ENCODE results near the gene SEMA4D. TPM values are rescaled to one million over a fixed set of nuclear protein-coding genes. Genes with fewer than 3 reads are reported as not detected.
"Not testable (repeated sequence)": the region's sequence is repeated elsewhere in the genome, so short reads cannot be mapped to it uniquely, and the experiment has no call there.

The SEMA4D gene
- polyA plus RNA-seq, 5 donors, result 20.9 to 26.7 (median 21.4) TPM

GRCh38 chr9:89372230-89372816 is 125.6 kb downstream of the SEMA4D start:
- no peak for DNase-seq

GRCh38 chr9:89371791-89372190 is 126.1 kb downstream of the SEMA4D start:
- DNase-seq, result not testable (repeated sequence)

GRCh38 chr9:89370593-89370992 is 127.3 kb downstream of the SEMA4D start:
- DNase-seq, result no peak

- no peak for DNase-seq
These were observed 128.9 kb downstream of the SEMA4D start for GRCh38 chr9:89368978-89369377.

DNA sequence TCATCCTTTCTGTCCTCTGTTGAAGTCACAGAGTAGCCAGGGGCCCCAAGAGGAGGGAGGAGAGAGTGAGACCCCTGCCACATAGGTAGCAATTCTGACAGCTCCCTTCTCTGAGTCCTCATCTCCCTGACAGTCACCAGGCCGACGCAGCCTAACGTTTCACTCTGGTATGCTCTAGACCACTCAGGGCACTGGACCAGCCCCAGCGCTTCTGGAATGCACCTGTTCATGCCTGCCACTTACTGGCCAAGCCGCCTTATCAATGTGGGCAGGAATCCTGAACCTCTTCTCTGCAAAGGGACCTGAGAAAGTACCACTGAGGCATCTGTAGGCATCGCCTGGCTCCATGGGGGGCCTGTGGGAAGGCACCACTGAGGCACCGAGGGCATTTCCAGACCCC is 129.4 kb downstream of the SEMA4D start:
- DNase-seq, result no peak

DNA sequence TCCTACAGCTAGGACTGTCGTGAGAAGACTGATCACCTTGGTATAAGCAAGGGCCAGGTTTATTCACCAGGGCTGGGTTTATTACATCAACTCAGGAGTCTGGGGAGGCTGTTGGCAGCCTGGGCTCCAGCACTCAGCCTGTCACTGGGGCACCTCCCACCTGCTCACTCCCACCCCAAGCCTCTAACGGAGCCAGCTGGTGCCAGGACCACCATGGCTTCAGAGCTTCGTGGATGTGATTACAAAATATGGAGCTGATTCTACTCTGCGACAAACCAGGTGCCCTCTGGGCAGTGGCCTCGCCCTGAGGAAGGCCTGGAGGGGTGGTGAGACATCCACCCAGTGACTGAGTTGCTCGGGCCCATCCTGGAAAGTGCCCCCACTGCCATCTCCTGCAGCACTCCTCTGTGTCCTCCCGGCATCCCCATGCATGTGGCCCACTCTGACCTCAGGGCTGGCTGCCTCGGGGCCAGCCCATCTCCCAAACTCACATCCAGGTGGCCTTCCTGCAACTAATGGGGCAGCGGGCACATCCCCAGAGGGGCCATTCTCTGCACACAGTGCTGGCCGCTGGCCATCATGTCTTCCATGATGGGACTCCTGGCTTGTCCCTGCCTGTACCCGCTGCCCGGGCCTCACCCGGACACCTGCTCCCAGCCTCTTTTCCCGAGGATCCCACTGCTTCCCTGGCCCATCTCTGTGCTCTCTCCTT is 130.0 kb downstream of the SEMA4D start:
- DNase-seq, result no peak

DNA sequence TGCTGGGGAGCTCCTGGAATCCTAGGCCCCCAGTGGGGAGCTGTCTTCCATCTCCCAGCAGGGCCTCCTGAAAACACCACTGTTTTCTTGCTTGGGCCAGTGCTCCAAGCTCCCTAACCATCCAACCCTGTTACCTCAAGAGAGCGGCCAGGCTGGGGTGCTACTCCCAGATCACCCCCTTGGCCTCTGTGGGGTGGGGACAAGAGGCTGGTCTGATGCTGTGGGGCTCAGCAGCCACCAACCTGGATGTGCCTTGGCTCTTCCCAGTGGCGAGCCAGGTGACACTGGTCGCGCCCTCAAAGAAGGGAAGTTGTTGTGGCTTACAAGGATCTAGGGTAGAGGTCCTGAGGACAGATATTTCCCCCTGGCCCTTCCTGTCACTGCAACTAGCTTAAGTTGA is 130.6 kb downstream of the SEMA4D start:
- no peak for DNase-seq

DNA sequence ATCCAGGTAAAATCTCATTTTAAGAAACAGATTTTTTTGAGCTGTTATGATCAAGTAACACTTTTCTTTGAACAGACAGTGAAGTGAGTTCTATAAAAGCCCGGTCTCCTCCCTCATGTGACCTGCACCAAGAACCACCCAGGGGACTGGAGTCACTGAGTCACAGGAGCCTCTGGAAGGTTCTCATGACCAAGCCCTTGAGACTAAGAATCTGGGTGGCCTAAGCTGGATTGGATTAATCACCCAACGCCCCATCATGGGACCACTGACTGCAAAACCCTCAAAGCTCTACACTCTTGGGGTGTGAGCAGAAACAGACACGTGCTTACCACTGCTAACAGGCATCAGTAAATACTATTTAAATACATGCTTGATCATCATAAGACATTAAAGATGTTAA is 131.2 kb downstream of the SEMA4D start:
- no peak for DNase-seq

- no peak for DNase-seq
These were observed 132.4 kb downstream of the SEMA4D start for GRCh38 chr9:89365532-89365912.

DNA sequence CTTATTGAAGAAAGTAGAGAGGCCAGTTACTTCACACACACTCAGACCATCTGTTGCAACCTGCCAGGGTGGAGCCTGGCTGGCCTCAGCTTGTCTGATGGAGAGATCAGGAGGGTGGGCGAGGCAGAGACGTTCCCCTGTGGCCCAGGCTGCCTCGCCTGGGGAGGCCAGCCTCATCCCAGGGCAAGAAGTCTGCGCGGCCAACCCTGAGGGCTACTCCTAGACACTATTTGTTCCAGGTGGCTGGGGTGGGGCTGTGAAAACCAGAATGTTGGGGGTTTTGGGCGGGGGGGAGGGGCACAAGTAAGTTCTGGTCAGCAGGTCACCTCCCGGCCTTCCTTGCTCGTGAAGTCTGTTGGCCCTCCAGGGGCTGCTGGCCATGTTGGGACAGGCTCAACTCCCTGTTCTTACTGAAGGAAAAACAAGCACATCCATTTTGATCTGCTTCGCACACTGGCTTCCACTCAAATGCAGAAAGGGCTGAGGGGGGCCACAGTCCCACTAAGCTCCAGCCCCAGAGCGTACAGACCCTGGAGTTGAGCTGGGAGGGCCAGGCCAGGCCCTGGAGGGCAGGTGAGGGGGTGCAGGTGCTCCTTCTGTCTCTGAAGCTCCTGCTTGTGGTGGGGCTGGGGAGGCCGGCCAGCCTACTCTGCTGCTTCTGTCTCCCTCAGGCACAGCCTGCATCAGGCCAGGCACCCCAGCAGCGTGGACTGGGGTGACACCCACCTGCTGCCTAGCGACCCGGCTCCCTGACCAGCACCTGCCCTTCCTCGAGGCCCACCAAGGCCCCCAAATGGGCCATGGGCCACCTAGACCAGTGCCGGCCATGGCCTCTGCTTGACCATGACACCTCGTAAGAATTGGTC is 133.0 kb downstream of the SEMA4D start:
- DNase-seq, result no peak

DNA sequence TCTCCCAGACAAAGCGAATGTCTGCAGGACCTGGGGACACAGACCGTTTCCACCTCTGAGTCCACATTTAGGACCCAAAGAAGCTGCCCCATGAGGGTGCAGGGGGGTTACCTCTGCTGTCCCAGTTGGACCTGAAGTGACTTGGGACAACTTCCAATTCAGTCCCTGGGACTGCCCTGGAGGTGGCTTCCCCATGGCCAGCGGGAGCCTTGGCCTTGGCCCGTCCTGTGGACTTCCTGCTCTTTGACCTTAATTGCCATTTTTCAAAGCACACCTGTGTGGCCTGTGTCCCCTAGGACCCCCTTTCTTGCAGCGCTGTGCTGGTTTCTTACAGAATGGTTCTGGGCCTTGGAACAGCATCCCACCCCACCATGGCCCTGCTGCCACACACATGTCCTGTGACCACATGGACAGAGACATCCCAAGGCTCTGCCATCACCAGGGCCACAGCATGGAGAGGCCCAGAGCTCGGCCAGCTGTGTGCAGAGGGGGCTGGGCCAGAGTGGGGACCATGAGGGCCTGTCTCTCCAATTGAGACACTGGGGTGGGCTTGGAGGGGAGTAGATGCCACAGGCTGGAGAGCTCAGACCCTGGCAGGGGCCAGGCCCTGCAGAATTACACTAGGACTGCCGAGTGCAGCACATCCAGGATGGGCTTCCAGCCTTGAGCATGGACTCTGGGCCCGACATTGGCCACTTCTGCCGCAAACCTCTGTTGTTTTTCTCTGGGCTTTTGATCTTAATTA is 133.8 kb downstream of the SEMA4D start:
- DNase-seq, result no peak

DNA sequence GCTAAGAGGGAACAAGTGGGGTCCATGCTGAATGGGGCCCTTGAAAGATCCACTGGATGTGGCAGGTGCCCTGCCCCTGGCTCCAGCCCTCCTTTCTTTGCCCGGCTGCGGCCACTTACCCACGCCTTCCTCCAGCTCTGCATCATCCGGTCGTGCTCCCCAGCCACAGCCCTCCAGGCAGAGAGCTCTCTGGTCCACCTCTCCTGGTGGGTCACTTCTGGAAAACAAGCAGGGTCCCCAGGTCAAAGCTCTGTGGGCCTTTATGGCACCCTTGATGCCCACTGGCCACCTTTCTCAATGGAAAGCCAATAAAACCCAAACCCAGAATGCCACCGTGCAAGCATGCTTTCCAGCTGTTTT is 134.6 kb downstream of the SEMA4D start:
- DNase-seq, result no peak

- DNase-seq, result no peak
These were observed 135.1 kb downstream of the SEMA4D start for GRCh38 chr9:89362647-89363310.

DNA sequence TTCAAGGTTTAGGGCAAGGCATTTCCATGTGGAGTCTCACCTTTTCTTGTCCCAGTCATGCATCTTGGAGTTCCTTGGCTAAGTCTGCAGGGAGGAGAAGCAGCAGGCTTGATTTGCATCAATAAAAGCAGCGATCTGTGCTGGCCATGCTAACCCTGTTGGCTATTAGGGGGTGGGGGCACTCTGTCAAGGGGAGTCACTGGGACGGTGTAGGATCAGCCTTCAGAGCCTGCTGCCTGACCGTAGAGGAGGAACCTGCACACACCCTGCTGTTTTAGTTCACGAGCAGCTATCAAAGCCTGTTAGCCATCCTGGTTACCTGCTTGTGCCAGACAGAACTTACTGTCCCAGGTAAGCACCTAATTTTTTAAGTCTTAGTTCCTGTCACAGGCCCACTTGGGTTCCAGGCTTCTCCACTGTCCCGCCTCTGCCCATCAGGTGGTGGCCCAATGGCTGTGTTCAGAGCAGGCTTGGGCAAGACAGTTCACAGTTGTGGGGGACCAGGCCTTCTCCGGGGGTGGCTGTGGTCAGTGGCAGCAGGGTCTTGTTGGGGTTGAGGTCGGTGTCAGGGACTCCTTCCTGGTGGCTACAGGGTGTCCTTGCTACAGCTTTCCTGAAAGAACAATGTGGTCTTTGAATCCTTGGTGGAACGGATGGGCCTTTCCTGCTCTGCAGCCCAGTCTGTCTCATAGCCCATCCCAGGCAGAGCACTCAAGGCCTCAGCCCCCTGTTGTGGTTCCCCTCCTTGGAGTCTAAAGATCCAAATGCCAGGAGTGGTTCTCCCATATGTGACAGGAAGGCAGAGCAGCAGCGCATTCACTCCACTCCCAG is 135.9 kb downstream of the SEMA4D start:
- no peak for DNase-seq

GRCh38 chr9:89361031-89361430 is 136.9 kb downstream of the SEMA4D start:
- DNase-seq, result no peak

DNA sequence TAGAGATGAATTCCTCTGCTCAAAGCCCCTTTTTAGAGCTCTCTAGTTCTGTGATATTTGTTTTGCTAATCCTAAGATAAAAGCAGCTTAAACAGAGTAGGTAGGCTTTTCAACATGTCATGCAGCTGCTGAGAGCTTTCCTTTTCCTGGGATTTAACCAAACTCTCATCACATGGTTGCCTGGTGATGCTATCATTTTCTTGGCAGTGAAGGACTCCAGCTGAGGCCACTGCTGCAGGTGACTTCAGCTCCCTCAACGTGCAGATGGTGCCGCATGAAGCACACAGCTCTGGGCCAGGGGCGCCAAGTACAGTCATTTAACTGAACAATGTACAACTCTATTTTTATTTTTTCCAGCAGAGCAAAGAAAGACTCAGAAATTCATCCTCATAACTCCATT is 137.4 kb downstream of the SEMA4D start:
- DNase-seq, result no peak

DNA sequence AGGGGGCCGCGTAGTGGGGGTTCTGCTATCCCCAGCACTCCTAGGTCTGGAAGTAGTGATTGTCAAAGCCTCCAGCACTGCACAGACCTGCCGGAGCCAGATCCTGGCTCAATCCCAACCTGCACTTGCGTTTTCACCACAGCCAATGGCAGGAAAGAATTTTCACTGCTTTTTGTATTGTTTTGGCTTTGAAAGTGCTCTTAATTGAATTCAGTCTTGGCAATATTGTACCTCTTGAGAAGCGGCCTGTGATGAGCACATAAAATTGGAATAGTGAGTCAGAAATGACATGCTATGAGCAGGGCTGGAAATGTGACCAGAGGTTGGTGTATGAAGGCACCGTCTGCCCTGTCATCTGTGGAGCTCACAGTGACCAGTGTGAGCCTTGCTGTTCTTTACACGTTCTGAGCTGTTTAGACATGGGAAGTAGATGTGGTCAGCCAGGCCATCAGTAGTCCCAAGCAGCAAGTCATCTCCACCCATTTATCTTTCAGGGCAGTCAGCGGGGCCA is 138.1 kb downstream of the SEMA4D start:
- DNase-seq, result no peak

GRCh38 chr9:89358985-89359384 is 138.9 kb downstream of the SEMA4D start:
- DNase-seq, result no peak

- no peak for DNase-seq
These were observed 139.5 kb downstream of the SEMA4D start for GRCh38 chr9:89358376-89358916.

Measured in right lung (tissue), 5 donors.